Urothelium cell line (cell line): ENCODE data around the gene SORBS2.

Experiments used
- DNase-seq: peaks from one replicate; pipeline ENCODE4 v3.0.0; 2011; ENCODE audit warnings: low spot score, mixed read lengths
- FAIRE-seq: peaks from 2 replicates; lab custom pipeline; 2011; peaks lifted over from hg19 to GRCh38; lab: Jason Lieb, UNC

The SORBS2 gene

DNA sequence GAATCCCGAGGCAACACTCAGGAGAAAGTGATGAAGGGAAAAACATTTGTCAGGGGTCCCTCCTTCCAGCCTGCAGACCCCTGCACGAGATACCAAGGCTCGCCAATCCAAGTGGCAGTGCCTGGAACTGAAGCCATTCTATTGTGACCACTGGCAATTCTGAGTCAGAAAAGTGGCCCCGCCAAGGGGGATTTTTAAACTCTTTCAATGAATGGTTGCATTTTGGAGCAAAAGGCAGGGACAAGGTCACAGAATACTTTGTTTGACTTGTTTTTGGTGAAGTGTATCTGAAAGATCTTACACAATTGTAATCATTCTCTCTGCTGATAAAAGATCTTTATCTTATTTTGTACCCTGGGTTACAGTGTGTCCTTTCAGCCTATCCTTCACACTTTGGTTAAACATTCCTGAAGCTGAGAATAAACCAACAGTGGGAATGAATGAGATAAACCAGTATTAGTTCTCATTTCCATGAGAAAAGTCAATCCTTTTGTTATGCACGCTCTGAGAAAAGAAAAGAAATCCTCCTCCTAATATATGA lies 160.8 kb downstream of the SORBS2 start:
- no peak for DNase-seq
- FAIRE-seq = no peak

DNA sequence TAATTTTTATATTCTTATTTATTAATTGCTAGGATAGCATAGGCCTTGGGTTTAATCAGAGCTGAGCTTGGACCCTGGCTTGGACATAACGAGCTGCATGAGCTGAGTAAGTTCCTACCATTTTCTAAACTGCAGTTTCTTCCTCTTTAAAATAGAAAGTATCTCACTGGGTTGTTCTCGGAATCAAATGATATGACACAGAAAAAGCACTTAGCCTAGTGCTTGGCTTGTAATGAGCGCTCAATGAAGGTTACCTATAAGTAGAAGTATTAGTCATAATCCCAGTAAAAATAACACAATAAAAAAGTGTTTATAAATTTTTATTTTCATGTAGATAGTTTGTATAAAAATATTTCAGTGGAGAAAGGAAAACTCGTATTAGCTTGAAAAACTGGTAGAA lies 163.4 kb downstream of the SORBS2 start:
- FAIRE-seq = no peak
- DNase-seq = no peak

DNA sequence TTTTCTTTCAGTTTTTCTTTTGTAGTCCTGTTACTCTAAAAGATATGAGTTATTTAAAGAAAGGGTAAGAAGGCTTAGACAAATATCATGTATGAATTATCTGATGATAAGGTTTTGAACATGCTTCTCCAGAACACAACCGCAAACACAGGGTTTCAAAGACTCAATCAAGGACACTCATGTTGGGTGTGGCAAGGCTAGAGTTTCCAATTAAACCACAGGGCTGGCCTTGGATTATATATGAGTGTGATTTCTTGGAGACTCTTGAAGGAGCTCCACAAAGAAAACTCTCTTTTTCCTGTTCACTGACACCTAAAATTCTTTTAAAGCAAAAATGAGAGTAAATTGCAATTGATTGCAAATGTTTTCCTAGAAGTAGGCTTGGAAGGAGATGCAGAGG lies 166.6 kb downstream of the SORBS2 start:
- no peak for FAIRE-seq
- DNase-seq = no peak

DNA sequence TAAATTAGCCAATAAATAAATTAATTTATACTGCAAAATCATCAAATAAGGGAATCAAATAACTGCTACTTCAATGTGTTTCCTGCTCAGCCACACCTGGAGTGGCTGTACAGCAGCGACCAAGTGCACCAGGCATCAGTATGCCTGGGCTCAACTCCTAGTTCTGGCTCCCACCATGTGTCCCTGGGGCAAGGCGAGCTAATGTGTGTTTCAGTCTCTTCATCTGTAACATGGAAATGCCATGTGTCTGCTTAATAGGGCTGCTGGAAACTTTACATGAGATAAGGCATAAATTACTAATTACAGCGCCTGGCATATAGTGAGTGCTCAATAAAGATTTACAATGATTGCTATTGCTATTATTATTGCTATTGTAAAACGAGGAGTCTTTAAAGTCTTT lies 167.6 kb downstream of the SORBS2 start:
- FAIRE-seq = no peak
- DNase-seq = no peak

DNA sequence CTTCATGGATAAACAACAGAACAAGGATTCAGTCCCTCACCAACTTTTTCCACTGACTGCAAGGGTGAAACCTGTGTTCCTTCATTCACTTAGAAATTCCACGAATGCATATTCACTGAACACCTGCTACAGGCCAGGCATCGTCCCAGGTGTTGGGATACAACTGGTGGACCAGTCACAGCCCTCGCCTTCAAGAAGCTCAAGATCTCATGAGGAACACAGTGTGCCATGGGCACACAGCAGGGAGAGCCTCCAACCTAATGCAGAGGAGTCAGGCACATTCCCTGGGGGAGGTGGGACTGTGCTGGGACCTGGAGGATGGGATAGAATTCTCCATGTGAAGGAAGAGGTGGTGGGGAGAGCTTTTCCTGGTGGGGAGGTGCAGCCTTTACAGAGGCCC lies 169.1 kb downstream of the SORBS2 start:
- no peak for DNase-seq
- no peak for FAIRE-seq

DNA sequence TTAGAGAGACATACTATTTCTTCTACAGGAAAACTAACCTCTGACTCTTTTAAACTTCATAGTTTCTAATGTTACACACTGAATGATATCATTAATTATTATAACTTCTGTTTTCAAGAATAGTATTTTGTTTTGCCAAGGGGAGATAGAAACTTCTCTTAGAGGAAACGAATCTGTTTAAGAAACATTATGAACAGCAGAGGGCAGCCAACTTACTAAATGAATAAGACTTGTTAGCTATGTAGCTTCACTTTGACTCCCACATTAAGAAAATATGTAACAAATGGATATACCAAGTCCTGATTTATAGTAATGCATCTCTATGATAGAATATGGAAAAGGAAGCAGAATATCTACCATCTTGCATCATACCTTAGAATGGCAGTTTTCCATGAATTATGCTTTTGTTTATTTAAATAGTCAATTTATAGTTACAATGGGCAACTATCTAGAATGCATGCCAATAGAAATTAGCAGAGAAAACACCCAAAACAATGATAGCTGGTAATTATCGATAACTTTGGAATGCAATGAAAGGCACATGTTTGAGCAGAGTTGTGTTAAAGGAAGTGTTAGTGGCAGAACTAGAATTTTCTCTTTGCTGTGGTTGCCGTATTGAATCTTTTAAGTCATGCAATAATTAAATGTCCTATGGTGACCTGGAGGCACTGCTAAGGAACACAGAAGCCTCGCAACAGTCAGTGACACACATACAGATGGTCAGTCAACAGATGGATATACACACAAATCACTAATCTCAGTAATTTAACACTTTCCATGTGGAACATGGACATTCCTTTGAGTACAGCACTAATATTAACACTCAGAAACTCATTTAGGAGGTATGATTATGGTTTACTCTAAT lies 171.0 kb downstream of the SORBS2 start:
- peak; percentile 9 for DNase-seq
- FAIRE-seq = no peak

DNA sequence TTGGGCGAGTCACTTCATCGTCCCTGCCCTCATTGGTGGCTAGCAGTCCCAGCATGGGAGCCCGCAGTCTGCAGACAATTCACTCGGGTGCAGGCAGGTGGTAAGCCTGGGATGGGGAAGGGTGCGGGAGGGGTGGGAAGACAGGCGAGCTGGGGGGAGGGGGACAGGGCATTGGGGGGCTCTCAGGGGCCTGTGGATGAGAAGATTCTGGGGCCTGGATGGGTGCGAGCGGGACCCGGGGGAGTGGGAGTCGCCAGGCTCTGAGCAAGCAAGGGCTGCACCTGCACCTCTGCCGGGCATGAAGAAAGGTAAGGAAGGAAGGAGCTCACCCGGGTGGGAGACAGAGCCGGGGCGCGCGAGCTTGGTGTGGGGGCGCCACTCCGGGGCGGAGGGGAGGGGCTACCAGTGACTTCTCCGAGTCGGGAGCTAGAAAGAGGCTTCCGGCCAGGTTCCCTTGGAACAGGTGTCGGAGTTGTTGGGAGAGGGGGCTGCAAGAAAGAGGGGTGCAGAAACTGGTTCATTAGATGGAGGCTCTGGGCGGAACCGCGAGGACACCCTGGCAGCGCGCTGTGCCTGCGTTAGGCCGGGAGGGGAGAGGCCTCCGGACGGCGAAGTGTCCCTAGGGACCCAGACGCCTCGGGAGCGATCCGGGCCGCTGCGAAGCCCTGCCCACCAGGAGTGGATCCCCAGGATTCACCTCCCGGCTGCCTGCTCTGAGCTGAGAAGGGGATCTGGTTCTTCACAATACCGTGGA lies 173.3 kb downstream of the SORBS2 start:
- no peak for FAIRE-seq
- DNase-seq = no peak

DNA sequence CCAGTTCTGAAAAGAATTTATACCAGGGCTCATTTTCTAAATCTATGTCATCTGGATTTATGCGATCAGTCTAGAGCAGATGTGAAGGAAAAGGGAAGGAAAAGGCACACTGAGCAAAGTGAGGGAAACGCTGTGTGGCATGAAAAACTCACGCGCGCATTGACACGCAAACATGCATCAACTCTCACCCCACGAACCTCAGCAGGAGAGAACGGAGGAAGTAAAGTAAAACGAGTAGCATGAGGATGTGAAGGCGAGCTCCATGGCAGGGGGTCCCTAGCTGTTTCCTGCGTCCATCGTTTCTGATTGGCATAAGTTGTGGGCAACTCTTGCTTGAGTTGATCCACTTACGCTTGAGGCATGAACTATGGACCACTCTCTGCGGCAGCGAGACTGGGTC lies 173.9 kb downstream of the SORBS2 start:
- no peak for FAIRE-seq
- DNase-seq = no peak

DNA sequence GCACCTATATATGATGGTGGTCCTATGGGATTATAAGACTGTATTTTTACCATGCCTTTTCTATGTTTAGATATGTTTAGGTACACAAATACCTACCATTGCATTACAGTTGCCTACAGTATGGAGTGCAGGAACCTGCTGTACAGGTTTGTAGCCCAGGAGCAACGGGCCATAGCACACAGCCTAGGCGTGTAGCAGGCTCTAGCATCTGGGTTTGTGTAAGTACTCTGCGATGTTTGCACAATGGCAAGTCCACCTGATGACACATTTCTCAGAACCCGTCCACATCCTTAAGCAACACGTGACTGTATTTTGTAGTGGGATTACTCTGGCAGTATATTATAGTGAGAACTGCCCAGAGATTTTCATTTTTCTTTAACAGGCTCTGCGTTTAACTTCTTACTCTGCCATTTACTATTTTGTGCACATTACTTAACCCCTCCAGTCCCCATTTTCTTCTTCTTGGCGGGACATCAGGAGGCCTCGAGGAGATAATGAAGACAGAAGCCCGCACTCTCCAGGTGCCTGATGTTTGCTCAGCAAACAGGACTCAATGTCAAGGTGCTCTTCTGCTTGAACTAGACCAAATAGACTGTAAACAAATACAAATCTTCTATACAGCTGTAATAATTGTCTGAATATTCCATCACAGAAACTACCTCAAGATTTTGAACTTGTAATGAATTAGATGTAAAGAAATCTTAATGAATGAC lies 174.7 kb downstream of the SORBS2 start:
- DNase-seq = no peak
- FAIRE-seq = no peak

DNA sequence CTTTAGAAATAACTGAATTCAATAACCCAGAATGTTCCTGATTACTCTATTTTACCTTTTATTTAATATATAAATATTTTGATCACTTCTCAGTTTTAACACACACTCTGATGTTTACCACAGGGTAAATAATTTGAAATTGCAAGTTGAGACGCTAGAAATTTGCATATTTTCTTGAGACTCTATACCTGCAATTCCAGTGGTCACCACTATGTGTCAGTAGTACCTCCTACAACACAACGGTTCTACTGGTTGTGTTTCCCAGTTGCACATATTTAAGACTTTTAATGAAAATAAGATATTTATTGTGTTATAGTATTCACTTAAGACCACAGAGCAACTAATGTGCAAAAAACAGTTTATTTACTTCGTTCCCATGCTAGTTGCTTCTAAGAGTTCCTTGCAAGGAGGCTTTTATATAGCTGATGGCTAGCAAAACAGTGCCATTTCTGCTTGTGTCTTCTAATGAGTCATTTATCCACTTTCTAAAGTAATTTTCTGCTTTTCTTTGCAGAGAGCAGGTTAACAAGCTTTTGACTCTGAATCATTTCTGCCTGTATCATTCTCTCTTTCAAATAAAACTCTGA lies 177.8 kb downstream of the SORBS2 start:
- DNase-seq (no peak), FAIRE-seq (no peak)

DNA sequence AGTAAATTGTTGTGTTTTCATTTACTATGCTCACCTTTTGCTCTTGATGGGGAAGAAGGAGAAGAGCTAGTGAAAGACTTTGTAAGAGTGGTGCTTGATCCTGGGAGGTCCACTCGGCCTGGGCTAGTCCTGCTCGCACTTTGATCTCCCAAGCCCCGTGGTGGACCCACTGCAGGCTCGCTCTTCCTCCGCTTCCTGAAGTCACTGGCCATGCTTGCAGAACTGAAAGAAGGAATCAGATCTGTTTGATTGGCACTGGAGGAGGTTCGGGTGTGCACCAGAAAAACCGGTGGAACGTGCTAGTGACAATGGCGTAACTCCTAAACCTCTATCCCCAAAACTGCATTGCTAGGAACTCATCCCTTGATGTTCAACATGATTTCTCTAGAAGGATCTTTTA lies 185.2 kb downstream of the SORBS2 start:
- FAIRE-seq (no peak), DNase-seq (no peak)

DNA sequence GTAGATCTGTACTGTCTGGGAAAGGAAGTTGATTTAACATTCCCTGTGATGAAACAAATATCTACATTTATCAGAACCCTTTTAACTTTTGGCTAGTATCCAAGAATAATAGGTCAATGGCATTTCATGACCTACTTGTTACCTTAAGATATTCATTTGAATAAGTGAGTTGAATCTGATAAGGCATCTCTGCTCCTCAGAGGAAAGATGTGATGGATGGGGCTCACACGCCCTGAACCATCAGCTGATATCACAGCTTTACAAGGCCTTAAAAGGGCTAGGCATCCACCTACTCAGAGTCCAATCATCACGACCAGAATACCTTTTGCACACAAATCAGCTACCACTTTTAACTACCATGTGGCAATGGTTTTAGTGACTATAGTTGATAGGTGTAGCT lies 186.5 kb downstream of the SORBS2 start:
- FAIRE-seq = no peak
- no peak for DNase-seq

DNA sequence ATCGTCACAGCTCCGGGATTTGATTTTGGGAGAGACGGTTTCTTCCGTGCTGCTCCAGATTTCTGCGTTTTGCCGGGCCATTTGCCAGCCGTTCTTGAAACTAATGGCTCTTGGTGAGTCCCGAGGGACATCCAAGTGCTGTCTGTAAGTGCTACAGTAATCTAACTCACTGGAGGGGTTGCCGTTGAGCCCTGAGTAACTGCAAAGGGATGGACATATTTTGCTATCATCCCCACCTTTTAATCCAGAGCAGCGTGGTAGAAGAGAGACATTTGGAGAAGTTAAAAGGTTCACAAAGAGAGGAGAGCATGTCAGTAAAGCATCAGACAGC lies 187.8 kb downstream of the SORBS2 start:
- FAIRE-seq = no peak
- DNase-seq = no peak

DNA sequence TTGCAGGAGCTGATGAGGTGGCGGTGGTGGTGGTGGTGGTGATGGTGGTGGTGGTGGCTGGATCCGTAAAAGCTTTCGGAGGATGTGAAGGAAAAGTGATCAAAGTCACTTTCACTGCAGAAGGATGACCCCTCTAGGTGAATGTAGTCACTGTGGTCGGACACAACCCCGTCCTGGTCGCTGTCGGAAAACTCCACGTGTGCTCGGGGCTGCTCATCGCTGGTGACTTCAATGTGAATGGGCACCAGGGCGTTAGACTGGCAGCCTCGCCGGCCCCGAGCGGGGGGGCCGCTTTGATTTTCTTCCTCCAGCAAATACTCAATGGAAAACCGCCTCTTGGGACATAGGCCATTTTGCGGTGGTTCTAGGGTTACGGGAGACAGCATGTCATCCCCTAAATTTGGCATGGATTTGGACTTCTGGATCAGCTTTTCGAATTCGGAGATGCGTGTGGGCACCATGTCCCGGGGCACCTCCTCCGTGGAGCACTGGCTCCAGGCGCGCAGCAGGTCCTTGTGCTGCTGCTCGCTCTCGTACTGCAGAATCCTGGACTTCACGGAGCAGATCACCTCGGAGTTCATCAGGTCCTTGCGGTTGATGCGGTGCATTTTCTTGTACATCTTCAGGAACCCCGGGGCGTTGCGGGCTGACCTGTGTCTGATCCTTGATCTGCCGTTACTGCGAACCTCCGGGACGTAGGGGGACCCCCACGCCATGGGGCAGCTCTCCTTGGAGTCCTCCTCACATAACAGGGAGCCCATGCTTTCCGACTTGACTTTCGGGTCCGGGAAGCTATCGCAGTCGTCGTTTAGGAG lies 188.3 kb downstream of the SORBS2 start:
- no peak for FAIRE-seq
- no peak for DNase-seq

DNA sequence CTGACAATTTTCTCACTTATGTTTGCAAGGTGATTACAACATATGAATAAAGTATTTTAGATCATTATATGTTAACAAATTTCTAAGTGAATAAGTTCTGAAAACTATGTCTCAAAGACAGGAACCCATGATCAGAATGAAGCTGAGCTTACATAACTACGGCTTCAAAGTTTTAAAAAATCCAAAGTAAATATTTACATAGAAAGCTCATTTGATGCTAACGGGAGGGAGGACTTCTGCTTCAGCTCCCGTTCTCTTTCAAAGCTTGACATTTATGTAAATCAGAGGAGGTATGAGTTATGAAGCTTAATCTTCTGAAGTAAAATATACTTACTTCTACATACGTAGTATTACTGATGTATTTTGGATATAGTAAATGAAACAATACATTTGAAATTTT lies 203.8 kb downstream of the SORBS2 start:
- no peak for FAIRE-seq
- DNase-seq = no peak

DNA sequence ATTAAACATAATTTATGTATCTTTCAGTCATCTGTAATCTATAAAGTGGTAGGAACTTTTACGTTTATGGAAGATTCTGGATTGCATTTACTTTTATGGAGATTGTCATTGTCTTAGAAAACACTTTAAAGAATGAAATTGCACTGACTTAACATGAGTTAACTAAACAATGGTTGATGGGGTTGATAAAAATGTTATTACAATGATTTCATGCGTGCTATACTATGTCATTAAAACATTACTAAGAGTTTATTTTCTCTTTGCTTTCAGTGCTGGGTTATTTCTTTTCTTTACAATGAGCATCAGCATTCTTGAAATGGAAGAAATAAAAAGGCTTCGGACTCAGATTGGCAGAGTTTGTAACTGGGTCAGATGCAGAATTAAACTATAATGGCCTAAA lies 209.6 kb downstream of the SORBS2 start:
- FAIRE-seq = no peak
- no peak for DNase-seq

DNA sequence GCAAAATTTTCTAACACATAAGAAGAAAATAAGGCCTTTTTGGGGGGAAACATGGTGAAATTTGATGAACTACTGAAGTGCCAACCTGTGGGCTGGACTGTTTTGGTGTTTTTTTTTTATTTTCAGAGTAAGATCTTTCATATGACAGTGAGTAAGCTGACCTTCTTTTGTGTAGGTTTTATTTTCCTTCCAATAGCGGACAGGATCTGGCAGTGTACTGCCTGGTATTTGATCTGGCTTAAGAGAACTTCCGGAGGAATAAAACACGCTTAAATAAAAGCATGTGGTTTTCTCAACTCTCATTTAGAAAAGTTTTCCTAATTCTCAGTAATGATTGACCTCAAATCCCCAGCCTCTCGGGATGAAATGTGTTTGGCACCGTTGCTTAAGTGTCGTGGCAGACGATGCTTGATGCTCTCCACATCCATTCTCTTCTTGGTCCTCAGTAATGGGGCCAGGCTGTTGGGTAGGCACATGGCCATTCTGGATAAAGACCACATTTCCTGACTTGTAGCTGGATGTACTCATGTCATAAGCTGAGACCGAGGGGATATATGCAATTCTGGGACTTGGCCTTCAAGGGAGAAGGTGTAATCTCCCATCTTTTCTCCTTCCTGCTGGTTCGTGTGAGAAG lies 211.1 kb downstream of the SORBS2 start:
- no peak for DNase-seq
- FAIRE-seq = no peak

DNA sequence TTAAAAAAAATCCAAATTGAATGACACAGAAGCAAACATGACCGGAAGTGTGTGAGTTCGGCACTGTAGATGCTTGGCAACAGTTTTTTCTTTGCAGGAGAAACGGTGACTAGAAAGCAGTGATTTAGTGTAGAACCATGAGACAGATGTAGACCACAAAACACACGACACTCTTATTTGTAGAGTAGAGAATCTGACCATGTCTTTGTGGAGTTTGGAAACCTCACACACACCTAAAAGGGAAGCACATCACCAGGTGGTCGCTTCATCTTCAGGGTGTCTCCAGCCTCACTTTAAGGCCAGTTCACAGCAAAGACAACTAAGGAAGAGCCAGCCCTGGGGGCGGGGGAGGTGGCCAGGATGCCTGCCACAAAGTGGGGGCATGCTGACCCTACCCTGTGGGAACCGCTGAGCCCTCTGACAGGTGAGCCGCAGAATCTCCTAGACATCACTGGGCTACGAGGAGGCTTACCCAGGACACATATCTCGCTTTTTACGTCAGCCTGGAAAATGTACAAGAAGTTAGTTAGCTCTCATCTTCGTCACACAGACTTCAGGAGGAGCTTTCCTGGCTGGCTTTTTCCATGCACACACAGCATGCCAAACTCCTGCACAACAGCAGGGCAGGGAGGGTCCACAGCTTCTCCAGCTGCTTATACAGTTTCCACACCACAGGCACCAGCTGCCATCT lies 212.3 kb downstream of the SORBS2 start:
- FAIRE-seq = no peak
- DNase-seq = no peak

DNA sequence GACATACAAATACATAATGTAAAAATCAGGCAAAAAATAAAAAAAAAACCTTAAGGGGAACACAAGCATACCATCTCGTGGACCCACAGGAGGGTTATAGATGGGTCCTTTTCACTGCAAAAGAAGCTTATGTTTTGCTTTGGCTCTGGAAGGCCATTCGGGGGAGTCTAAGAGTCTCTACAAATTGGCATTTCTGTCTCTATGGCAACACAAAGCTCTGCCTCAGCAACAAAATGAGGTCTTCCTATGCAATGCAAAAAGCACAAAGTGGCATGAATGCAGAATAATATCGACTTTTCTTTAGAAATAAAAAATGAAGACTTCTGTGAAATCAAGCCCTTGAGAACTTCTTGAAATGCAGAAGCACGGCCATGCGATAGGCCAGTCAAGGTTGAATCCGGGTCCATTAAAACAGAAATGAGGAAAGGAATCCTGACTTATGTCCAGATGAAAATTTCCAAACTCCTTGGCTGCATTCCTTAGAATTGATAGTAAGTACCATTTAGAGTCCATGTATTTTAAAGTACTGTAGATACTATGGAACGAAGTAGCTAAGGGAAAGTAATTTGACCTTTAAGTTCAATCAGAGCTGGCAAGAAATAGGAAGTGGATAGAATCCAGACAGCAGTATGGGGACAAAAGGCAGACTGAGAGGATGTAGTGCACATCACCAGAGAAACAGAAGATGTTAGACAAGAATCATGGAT lies 213.0 kb downstream of the SORBS2 start:
- DNase-seq = no peak

More for the DNA sequence above, 213.0 kb downstream of the SORBS2 start:
- FAIRE-seq = no peak
